Measurements from ENCODE around the gene NOP58.
"Not testable (repeated sequence)": the region's sequence is repeated elsewhere in the genome, so short reads cannot be mapped to it uniquely, and the experiment has no call there.

Gene NOP58

GRCh38 chr2:202306034-202306433 lies 40.5 kb downstream of the NOP58 start:
- DNase-seq (ENCODE audit: low spot score) = no peak

DNA sequence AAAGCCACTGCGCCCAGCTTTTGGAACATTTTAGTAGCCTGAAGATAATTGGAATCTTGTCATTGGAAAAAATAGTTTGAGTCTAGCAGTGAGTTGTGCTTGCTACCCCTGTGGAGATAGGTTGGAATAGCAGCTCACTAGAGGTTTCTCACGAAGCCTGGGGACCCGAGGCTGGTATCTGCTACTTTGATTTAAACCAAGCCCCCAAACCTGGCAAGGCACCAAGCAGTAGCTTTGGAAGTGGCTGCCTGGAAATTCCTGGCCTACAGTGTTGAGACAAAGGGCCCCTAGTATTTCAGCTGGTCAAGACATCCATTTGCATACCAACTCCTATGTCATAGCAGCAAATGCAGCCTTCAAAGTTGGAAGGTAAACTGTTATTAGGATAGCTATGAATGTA lies 42.1 kb downstream of the NOP58 start:
- no peak for DNase-seq (ENCODE audit: low spot score)

- no peak for DNase-seq (ENCODE audit: low spot score)
Observed at GRCh38 chr2:202311823-202312388, 46.3 kb downstream of the NOP58 start.

- no peak for DNase-seq (ENCODE audit: low spot score)
Observed at GRCh38 chr2:202314116-202314515, 48.6 kb downstream of the NOP58 start.

- DNase-seq (ENCODE audit: low spot score) = peak; percentile 74
Observed at GRCh38 chr2:202317080-202317857, 51.7 kb downstream of the NOP58 start.

- not testable (repeated sequence) for DNase-seq (ENCODE audit: low spot score)
Observed at GRCh38 chr2:202320362-202320761, 54.8 kb downstream of the NOP58 start.

- no peak for DNase-seq (ENCODE audit: low spot score)
Observed at GRCh38 chr2:202322435-202322834, 56.9 kb downstream of the NOP58 start.

- no peak for DNase-seq (ENCODE audit: low spot score)
Observed at GRCh38 chr2:202327858-202328257, 62.3 kb downstream of the NOP58 start.

- no peak for DNase-seq (ENCODE audit: low spot score)
Observed at GRCh38 chr2:202335791-202336467, 70.4 kb downstream of the NOP58 start.

DNA sequence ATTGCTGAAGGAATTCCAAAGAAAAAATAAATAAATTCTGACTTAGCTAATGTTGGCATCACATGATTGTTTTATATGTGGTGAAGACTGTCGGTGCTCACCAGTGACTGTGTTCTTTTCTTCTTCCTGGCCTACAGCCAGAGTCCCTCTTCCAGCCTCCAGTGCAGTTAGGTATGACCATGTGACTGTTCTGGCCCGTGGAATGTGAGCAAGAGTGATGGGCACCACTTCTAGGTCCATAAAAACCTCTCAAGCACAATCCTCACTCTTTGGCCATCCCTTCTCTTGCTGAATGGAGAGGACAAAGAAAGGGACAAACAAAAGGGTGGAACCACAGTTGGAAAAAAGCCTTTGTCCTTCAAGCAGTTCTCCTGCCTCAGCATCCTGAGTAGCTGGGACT lies 71.6 kb downstream of the NOP58 start:
- no peak for DNase-seq (ENCODE audit: low spot score)

GRCh38 chr2:202337706-202338346 lies 72.3 kb downstream of the NOP58 start:
- no peak for DNase-seq (ENCODE audit: low spot score)

DNA sequence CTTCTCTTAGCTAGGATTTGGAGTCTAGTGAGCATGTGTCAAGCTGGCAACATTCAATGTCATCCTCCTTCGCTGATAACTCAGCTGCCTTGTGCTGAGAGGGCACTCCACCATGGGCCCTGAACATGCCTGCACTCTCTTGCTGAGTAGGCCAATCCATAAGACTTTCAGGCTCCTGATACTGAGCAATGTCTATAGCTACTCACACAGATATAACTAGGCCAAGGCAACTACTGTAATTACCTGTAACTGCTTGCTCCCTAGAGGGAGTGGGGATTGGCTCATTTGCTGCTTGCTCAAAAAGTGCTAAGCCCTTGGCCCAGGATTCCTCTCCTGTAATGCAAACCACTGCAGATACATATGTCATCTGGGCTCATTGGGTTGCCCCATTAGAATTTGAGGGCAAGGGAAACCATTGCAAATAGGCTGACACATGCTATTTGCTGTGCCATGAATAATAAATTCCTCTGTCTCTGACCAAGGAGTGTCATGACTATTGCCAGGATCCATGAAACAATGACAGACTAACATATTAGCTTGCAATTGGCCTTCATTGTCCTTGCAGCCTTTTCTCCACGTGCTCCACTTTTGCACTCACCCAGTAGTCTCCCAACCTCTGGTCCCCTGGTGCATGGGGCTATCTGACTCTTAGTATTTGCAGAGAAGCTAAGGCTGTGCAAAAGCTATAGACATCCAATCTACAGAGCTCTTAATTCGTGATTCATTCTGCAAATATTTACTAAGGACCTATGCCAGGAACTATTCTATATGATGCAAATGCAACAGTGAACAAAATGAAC lies 73.7 kb downstream of the NOP58 start:
- DNase-seq (ENCODE audit: low spot score) = no peak

DNA sequence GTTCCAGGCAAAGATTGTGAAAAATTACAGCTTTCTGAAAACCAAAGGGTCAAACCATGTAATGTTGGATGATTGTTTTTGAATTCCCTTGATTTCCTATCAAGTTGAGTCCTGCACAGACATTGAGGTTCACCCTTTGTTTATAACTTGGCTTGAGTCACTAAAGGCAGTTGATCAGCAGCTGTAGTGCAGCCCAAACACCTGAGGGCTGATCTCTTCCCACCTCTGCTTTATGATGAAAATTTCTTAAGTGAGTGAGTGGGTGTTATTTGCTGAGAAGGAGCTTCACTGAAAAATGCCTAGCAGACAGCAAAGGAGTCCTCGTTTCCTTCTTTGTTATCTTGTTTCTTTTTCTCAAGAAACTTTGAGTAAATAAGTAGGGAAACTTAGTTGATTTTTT lies 78.6 kb downstream of the NOP58 start:
- no peak for DNase-seq (ENCODE audit: low spot score)

DNA sequence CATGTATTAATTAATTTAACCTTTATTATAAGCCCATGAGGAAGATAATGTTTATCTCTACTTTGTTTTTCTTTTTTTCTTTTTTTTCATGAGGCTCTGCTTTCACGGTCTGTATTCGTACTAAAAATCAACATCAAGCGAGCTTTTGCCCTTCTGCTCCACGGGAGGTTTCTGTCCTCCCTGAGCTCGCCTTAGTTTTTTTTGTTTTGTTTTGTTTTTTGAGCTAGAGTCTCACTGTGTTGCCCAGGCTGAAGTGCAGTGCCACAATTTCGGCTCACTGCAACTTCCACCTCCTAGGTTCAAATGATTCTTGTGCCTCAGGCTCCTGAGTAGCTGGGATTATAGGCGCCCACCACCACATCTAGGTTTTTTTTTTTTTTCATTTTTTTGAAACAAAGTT lies 80.6 kb downstream of the NOP58 start:
- no peak for DNase-seq (ENCODE audit: low spot score)

Data from GM03348 (cell line).